BE2C (cell line): ENCODE measurements around the gene FOXN3.
A peak's percentile ranks its signal among the peaks of the same experiment; 100 is the strongest.

Experiments
- DNase-seq: peaks from one replicate; pipeline ENCODE4 v3.0.0-alpha.2; 2020
- H3K27me3 ChIP-seq: fragments of 250-450 bp; sonication (Bioruptor Pico); 2 replicates; pipeline ENCODE4 v1.5.1; 2020; ENCODE audit warnings: mild to moderate bottlenecking
- H3K36me3 ChIP-seq: fragments of 250-450 bp; sonication (Bioruptor Pico); 2 replicates; pipeline ENCODE4 v1.5.1; 2020; ENCODE audit warnings: mild to moderate bottlenecking
- H3K4me1 ChIP-seq: fragments of 250-450 bp; sonication (Bioruptor Pico); 2 replicates; pipeline ENCODE4 v1.5.1; 2020
- H3K4me3 ChIP-seq: 2 replicates; pipeline ENCODE4 v1.5.1; 2011; ENCODE audit warnings: low read depth, low read length
- H3K9me3 ChIP-seq: fragments of 250-450 bp; sonication (Bioruptor Pico); 2 replicates; pipeline ENCODE4 v1.5.1; 2020
- TF ChIP-seq, protein P1 (sequence below): IDR thresholded peaks from 2 replicates; pipeline ENCODE4 v1.5.1; 2012; ENCODE audit warnings: mild to moderate bottlenecking, low read depth, low read length

The FOXN3 gene

DNA sequence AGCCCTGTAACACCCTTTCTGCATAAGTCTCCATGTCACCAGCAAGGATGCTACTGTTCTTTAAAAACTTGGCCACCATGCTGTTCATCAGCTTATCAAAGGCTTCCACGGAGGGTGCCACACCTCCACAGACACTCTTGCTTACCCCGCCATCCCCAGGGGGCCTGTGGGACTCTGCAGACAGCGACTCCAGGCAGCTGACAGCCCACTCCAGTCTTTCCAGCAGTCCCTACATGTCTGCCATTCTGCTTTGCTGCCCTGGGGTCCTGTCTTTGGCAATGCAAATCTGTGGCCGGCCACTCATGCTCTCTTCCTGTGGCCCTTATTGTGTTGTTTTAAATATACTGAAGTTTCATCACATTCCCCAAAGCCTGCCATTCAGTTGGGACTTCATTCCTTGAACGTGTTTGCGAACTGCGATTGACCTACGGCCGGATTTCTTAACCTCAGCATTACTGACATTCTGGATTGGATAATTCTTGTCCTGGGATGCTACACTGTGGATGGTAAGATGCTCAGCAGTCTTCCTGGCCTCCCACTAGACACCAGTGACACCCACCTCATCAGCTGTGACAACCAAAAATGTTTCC, 125.6 kb downstream of the FOXN3 start:
- DNase-seq: no peak
- Histone ChIP-seq H3K9me3 (no peaks in the 10 kb centered on the region), H3K27me3 (no peaks in the 10 kb centered on the region), H3K4me1 (peaks cover 3% of the 10 kb centered on the region), H3K36me3 (no peaks in the 10 kb centered on the region), H3K4me3 (no peak overlapping the region)
- TF ChIP-seq, protein P1, sequence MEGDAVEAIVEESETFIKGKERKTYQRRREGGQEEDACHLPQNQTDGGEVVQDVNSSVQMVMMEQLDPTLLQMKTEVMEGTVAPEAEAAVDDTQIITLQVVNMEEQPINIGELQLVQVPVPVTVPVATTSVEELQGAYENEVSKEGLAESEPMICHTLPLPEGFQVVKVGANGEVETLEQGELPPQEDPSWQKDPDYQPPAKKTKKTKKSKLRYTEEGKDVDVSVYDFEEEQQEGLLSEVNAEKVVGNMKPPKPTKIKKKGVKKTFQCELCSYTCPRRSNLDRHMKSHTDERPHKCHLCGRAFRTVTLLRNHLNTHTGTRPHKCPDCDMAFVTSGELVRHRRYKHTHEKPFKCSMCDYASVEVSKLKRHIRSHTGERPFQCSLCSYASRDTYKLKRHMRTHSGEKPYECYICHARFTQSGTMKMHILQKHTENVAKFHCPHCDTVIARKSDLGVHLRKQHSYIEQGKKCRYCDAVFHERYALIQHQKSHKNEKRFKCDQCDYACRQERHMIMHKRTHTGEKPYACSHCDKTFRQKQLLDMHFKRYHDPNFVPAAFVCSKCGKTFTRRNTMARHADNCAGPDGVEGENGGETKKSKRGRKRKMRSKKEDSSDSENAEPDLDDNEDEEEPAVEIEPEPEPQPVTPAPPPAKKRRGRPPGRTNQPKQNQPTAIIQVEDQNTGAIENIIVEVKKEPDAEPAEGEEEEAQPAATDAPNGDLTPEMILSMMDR: no peak

DNA sequence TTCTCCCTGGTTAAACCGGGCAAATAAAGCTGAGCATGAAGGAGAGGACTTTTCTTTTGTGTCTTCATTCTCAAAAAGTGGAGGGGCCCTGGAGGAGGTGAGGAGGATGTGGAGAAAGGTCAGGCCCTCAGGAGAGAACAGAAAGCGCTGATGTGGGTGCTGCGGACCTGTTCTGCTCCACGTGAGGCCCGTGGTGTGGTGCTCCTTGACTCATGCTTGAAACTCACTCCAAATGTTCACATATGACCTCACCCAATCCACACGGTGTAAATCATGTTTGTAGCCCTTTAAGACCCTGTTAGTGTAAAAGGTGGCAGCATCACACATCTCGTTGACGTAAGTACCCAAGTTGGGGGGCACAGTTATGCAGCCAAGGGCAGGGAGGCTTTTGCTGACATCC, 126.2 kb downstream of the FOXN3 start:
- Histone ChIP-seq H3K36me3 (no peaks in the 10 kb centered on the region), H3K4me3 (no peak overlapping the region), H3K27me3 (no peaks in the 10 kb centered on the region), H3K9me3 (no peaks in the 10 kb centered on the region), H3K4me1 (peaks cover 3% of the 10 kb centered on the region)
- TF ChIP-seq, protein P1: no peak
- no peak for DNase-seq

DNA sequence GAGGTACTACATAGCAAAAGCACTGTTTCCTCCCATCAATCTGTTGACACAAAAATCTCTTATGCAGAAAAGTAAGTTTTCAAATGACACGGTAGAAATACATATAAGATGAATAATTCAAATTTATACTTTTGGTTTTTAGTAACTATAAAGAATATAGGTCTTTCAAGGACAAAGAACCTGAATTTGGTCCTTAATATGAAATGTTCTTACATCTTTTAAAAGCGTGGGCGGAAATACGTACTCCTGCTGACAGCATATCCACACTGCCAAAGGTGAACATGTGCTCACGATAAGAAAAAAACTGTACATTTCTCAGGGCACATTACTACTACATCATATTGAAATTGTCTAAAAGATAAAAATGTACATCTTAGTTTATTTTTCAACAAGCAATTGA, 127.6 kb downstream of the FOXN3 start:
- Histone ChIP-seq H3K4me1 (peaks cover 3% of the 10 kb centered on the region), H3K9me3 (no peaks in the 10 kb centered on the region), H3K27me3 (no peaks in the 10 kb centered on the region), H3K4me3 (no peak overlapping the region), H3K36me3 (no peaks in the 10 kb centered on the region)
- TF ChIP-seq, protein P1: no peak
- DNase-seq: no peak

DNA sequence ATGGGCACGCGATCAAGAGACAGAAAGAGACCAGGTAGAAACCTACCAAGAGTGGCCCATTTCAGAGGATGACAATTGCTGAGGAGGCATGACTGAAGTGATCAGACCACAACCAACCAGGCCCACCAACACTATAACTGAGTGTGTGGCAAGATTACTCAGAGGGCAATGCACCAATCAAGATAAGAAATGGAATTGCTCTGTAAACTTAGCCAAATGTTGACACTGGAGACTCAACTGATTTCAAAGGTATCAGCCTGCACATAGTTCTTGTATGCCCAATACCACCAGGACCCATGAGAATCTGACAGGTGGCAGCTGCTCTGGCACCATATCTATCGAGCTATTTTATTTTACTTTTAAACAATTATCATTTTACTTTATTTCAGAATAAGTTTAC, 128.9 kb downstream of the FOXN3 start:
- H3K4me1 ChIP-seq: no peaks in the 10 kb centered on the region; the same call in none of the 2 replicates
- no peaks in the 10 kb centered on the region for H3K27me3 ChIP-seq
- no peak overlapping the region for H3K4me3 ChIP-seq
- no peak for DNase-seq
- no peaks in the 10 kb centered on the region for H3K9me3 ChIP-seq
- no peaks in the 10 kb centered on the region for H3K36me3 ChIP-seq
- TF ChIP-seq, protein P1: no peak

DNA sequence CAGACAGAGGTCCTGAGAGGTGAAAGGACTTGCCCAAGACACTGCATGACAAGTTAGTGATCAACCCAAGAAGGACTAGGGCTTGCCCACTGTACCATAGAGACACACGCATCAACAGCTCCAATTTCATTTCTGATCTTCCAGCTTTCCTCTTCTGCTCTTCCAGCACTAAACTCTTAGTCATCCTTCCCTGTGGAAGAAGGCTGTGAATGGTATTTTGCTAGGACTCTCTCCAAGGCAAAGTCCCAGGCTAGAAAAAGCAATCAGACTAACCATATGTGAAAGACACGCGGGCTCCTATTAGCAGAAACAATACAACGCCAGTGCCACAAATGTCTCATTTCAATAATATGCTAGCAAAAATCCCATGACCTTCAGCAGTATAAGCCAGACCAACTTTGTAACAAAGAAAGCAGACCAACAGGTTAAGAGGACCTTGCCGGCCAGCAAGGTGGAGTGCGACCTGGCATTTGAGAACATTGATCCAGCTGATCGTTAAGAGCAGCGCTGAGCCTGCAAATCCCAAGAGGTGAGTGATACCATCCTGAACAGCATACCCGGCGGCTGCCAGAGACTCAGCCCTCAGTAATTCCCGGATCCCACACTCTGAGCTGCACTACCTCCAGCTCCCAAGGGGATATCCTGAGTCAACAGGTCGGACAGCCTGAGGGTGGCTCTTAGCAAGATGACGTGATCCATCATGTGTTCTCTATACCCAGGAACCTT, 132.5 kb downstream of the FOXN3 start:
- no peaks in the 10 kb centered on the region for H3K36me3 ChIP-seq
- TF ChIP-seq, protein P1: no peak
- H3K9me3 ChIP-seq: no peaks in the 10 kb centered on the region
- no peak overlapping the region for H3K4me3 ChIP-seq
- H3K4me1 ChIP-seq: no peaks in the 10 kb centered on the region
- DNase-seq: peak; percentile 71
- no peaks in the 10 kb centered on the region for H3K27me3 ChIP-seq
